Measurements from ENCODE around the gene MX1. TPM values are rescaled to one million over a fixed set of nuclear protein-coding genes. Genes with fewer than 3 reads are reported as not detected.

Gene MX1
- total and polyA plus RNA-seq, 2 experiments from 2014 or later = not detected

DNA sequence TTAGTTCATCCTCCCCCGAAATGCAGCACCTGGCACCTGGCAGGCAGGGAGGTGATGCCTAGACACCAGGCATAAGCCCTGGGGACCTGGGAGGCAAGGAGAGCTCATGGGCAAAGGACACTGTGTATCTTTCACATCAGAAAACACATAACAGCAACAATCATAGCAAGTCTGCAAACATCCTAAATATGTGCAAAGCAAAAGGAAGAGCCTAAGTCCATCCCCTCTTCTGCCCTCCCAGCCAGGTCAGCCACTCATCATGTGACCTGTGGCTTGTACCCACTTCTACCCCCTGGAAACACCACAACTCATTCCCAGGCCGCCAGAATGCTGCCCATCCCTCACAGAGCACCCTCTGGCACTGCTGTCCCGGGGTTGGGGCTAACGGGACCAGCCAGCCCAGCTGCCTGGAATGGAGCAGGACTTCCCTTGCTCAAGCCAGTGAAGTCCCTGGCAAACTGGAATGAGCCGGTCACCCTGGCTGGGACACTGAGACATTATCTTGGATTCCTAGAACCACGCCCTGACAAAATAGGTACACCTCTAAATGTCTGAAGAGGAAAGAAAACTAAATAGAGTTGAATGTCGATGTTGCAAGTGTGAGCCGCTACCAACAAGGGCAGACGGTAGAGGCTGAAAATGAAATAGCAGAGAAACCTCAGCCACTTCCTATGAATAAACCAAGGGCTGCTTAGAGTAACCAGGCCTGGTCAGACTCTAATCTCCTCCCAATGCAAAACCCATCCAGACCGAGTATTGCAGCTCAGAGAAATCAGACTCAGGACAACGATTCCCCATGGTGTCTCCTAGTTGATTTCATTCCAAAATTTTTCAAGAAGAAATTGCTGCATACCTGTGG, 52.5 kb downstream of the MX1 start:
- TF ChIP-seq, protein P1, sequence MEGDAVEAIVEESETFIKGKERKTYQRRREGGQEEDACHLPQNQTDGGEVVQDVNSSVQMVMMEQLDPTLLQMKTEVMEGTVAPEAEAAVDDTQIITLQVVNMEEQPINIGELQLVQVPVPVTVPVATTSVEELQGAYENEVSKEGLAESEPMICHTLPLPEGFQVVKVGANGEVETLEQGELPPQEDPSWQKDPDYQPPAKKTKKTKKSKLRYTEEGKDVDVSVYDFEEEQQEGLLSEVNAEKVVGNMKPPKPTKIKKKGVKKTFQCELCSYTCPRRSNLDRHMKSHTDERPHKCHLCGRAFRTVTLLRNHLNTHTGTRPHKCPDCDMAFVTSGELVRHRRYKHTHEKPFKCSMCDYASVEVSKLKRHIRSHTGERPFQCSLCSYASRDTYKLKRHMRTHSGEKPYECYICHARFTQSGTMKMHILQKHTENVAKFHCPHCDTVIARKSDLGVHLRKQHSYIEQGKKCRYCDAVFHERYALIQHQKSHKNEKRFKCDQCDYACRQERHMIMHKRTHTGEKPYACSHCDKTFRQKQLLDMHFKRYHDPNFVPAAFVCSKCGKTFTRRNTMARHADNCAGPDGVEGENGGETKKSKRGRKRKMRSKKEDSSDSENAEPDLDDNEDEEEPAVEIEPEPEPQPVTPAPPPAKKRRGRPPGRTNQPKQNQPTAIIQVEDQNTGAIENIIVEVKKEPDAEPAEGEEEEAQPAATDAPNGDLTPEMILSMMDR (IDR thresholded peaks at IDR 0.05; ENCODE audit: low read depth, low read length) = no peak
- Histone ChIP-seq H3K27me3 (no peaks in the 10 kb centered on the region), H3K27ac (no peak overlapping the region), H3K4me3 (no peak overlapping the region), H3K9me3 (ENCODE audit: low read depth) (no peaks in the 10 kb centered on the region), H3K4me1 (ENCODE audit: low read depth) (no peaks in the 10 kb centered on the region), H3K36me3 (no peaks in the 10 kb centered on the region)
- DNase-seq (ENCODE audit: low read depth in 1 of 2, low spot score in 1 of 2) = peak in 1 of 2 donors; percentile 22

DNA sequence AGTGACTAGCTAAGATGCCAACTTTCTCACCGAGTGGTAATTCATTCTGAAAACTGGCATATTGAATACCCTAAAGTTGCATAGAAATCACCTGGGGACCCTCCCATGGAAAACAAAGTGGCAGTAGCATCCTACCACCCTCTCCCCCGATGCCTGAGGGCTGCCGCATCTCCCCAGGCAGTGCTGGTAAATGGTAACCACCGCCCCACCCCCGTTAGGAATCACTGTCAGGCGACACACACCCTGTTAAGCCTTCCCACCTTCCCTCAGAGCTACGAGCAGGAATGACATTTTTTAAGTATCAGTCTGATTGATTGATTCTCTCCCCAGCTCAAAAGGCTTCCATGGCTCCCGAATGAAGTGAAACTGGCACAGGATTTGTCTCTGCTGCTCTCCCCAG, 53.6 kb downstream of the MX1 start:
- TF ChIP-seq, protein P1 (IDR thresholded peaks at IDR 0.05; ENCODE audit: low read depth, low read length) = no peak
- no peaks in the 10 kb centered on the region for H3K36me3 ChIP-seq
- no peaks in the 10 kb centered on the region for H3K27me3 ChIP-seq
- no peak for DNase-seq (ENCODE audit: low read depth in 1 of 2, low spot score in 1 of 2)
- H3K4me3 ChIP-seq = no peak overlapping the region
- no peaks in the 10 kb centered on the region for H3K9me3 ChIP-seq (ENCODE audit: low read depth)
- no peak overlapping the region for H3K27ac ChIP-seq
- H3K4me1 ChIP-seq (ENCODE audit: low read depth) = no peaks in the 10 kb centered on the region

GRCh38 chr21:41480086-41480690, 54.1 kb downstream of the MX1 start:
- H3K27me3 ChIP-seq = no peaks in the 10 kb centered on the region
- no peaks in the 10 kb centered on the region for H3K36me3 ChIP-seq
- DNase-seq (ENCODE audit: low read depth in 1 of 2, low spot score in 1 of 2) = no peak
- no peak overlapping the region for H3K4me3 ChIP-seq
- TF ChIP-seq, protein P1 (IDR thresholded peaks at IDR 0.05; ENCODE audit: low read depth, low read length) = no peak
- no peaks in the 10 kb centered on the region for H3K9me3 ChIP-seq (ENCODE audit: low read depth)
- H3K4me1 ChIP-seq (ENCODE audit: low read depth) = no peaks in the 10 kb centered on the region
- H3K27ac ChIP-seq = no peak overlapping the region

GRCh38 chr21:41481191-41481590, 55.2 kb downstream of the MX1 start:
- no peaks in the 10 kb centered on the region for H3K4me1 ChIP-seq (ENCODE audit: low read depth)
- H3K9me3 ChIP-seq (ENCODE audit: low read depth) = no peaks in the 10 kb centered on the region
- no peak overlapping the region for H3K4me3 ChIP-seq
- DNase-seq (ENCODE audit: low read depth in 1 of 2, low spot score in 1 of 2) = peak in 1 of 2 donors; percentile 38
- H3K27ac ChIP-seq = no peak overlapping the region
- TF ChIP-seq, protein P1 (IDR thresholded peaks at IDR 0.05; ENCODE audit: low read depth, low read length) = no peak
- no peaks in the 10 kb centered on the region for H3K27me3 ChIP-seq
- H3K36me3 ChIP-seq = no peaks in the 10 kb centered on the region

DNA sequence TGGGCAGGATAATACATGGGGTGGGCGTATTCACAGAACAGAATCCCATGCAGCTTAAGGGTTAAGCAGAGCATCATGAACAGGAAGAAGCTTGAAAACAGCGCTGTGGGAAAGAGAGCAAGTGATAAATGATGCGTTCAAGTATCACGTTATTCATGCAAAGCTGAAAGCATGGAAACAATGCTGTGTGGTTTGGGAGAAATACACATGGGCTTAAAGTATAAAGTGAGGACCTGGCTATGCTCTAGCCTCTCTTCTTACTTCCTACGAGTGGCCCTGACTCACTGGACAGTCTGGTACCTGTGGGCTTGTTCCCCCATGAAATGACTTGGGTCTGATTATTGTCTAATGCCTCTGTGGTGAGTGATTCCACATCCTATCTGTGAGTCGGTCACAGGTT, 56.3 kb downstream of the MX1 start:
- no peak overlapping the region for H3K4me3 ChIP-seq
- no peaks in the 10 kb centered on the region for H3K27me3 ChIP-seq
- no peaks in the 10 kb centered on the region for H3K36me3 ChIP-seq
- peak in 1 of 2 donors; percentile 28 for DNase-seq (ENCODE audit: low read depth in 1 of 2, low spot score in 1 of 2)
- no peaks in the 10 kb centered on the region for H3K9me3 ChIP-seq (ENCODE audit: low read depth)
- H3K27ac ChIP-seq = no peak overlapping the region
- H3K4me1 ChIP-seq (ENCODE audit: low read depth) = no peaks in the 10 kb centered on the region
- TF ChIP-seq, protein P1 (IDR thresholded peaks at IDR 0.05; ENCODE audit: low read depth, low read length) = no peak
